LNCaP clone FGC (cell line): Measurements from ENCODE around the gene DIS3L2.
"Not testable (repeated sequence)": the region's sequence is repeated elsewhere in the genome, so short reads cannot be mapped to it uniquely, and the experiment has no call there.

Experiments
- DNase-seq: peaks from one replicate; pipeline ENCODE4 v3.0.0-alpha.2; 2011; ENCODE audit warnings: low read depth
- H3K4me3 ChIP-seq: 2 replicates; pipeline ENCODE4 v1.5.1; 2011; ENCODE audit warnings: mild to moderate bottlenecking, low read depth, low read length, control low read depth
- TF ChIP-seq, protein P1 (sequence below): IDR thresholded peaks from 2 replicates; pipeline ENCODE4 v1.5.1; 2012; ENCODE audit warnings: mild to moderate bottlenecking; ENCODE audit not compliant: control insufficient read depth, insufficient read depth; ENCODE audit errors: extremely low read depth

Gene DIS3L2

DNA sequence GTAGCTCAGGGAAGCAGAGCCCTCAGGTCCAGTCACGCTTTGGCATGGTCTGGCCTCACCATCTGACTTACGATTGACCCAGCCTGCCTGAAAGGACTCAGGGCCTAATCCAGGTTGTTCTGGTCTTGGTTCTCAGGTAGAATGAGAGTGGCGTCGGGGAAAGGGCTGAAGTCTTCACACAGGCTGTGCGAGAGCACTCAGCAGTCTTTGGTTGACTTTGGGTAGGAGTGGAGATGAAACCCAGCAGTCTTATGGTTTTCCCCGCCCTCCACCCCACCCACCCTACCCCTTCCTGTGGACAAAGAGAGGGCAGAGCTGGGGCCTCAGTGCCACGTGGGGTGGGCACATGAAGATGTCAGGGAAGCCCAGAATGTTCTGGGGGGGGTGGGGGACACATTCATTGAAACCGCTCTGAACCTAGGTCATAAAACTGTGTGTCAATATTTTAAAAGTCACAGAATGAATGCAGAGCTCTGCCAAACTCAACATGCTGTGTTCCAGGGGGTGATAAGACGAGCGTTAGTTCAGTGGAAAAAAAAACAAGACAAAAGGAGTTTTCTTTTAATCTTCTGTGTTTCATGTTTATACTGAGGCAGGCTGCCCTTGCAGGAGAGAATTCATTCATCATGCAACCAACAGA, 358.4 kb downstream of the DIS3L2 start:
- TF ChIP-seq, protein P1, sequence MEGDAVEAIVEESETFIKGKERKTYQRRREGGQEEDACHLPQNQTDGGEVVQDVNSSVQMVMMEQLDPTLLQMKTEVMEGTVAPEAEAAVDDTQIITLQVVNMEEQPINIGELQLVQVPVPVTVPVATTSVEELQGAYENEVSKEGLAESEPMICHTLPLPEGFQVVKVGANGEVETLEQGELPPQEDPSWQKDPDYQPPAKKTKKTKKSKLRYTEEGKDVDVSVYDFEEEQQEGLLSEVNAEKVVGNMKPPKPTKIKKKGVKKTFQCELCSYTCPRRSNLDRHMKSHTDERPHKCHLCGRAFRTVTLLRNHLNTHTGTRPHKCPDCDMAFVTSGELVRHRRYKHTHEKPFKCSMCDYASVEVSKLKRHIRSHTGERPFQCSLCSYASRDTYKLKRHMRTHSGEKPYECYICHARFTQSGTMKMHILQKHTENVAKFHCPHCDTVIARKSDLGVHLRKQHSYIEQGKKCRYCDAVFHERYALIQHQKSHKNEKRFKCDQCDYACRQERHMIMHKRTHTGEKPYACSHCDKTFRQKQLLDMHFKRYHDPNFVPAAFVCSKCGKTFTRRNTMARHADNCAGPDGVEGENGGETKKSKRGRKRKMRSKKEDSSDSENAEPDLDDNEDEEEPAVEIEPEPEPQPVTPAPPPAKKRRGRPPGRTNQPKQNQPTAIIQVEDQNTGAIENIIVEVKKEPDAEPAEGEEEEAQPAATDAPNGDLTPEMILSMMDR = no peak
- peak; percentile 79 for DNase-seq
- H3K4me3 ChIP-seq = no peak overlapping the region

DNA sequence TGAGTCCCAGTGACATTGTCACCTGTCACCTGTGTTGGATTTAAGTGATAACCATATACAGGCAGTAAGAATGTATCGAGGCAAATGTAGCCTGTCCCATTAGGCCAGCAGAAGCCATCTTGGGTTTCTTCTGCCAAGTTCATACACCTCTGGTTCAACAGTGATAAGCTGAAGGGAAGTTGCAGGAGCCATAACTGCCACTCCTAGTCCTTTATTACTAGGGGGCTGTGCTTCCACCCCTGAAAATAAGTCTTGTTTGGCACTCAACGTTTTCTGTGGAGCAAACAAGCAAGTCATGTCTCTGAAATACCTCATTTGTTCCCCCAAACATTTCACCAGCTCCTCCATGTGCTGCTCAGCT, 358.9 kb downstream of the DIS3L2 start:
- H3K4me3 ChIP-seq = no peak overlapping the region
- TF ChIP-seq, protein P1 = no peak
- no peak for DNase-seq

DNA sequence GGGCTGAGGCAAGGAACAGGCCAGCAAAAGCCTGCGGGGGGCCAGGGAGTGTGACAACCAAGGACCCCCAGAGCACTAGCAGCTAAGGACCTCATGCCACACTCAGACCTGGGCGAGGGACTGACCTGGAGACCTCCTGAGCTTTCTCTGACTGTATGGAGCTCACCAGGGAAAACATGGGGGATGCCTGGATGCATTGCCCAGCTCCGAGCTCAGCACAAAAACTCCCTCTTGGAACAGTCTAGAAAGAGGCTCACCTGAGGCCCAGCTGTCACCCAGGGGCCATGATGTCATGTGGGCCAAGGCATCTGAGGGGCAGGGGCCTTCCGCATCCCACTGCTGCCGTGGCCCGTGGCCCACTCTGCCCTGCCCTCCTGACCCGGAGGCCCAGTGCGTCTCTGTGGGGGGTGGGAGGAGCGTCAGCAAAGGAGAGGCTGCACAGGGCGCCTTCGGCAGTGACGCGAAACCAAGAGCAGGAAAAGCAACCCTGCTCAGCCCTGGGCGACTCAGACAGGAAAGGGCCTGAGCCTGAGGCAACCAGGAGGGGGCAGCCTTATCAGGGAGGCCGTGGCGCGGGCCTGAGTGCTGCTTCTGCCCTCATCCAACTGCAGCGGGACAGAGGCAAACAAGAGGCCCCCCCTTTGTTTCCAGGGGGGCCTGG, 359.8 kb downstream of the DIS3L2 start:
- TF ChIP-seq, protein P1 = no peak
- no peak overlapping the region for H3K4me3 ChIP-seq
- no peak for DNase-seq

DNA sequence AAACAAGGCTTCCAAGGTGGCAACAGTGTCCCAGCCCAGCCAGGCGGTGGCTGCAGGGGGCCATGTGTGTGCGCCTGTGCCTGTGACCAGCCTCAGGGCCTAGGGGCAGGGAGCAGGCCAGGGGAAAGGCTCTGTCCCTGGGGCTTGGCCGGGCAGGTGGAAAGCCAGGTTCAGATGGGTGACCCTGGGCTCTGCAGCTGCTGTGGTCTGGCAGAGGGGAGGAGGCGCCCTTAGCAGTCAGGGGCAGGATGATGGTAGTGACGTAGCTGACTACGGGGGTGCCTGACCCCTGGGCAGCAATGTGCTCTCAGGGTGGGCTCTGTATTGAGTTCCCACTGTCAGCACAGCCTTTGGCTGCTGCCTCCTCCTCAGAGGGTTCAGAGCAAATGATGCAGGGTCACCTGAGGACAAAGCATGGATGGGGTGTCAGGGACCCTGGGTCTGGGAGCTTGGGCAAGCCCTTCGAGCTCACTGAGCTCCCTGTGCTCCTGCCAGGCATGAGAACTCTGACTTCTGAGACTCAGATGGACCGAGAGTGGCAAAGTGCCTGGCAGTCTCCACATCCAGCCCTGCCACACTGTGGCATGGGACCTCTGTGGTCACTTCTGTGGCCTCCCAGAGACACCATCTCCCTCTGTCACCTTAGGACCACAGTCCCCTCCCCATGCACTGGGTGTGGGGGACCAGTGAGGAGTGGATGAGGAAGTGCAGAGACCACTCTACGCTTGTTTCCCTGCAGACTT, 360.5 kb downstream of the DIS3L2 start:
- TF ChIP-seq, protein P1 = no peak
- no peak overlapping the region for H3K4me3 ChIP-seq
- DNase-seq = no peak

DNA sequence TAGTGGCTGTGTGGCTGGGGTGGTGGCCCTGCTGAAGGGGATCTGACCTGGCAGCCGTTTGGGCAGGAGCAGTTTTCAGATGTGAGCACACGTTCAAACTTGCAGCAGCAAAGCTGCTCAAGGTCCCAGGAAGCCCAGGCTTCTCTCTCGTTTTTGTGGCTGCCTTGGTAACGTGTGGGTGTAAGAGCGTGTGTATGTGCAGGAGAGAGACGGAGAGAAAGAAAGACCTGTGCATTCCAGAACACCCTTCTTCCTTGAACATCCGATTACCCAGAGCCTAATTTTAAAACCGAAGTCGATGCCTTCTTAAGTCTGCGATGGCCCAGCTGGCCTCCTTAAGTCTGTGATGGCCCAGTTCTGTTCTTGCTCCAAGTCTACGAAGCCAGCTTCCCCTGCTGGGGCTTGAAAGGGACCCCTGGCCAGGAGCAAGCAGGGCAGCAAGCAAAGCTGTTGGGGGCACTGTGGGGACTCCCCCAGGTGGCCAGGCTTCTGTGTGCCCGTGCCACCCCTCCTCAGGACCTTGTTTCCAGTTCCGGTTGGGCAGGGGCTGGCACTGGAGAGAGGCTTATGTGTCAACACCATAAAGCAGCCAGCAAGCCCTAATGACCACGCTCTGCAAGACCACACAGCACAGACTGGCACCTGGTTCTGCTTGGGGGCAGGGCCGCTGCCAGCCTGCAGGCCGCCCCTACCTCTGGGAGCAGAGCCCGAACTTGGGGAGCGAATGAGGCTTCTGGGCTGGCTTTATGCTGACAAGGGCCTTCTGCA, 361.2 kb downstream of the DIS3L2 start:
- no peak for DNase-seq
- TF ChIP-seq, protein P1 = no peak
- H3K4me3 ChIP-seq = no peak overlapping the region

DNA sequence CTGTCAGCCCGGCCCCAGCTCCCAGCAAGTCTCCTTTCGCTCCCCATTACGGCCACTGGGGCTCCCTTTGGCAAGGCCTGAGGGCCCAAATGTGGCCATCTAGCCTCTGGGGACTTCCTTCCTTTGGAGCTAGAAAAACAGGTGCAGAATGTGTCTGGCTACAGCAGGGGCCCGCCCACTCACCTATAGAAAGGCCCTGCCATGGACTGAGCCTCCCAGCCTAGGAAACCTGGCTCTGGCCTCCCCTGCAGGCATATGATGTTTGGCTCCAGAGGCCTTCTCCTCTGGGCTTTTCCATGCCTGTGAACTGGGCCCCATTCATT, 361.8 kb downstream of the DIS3L2 start:
- no peak overlapping the region for H3K4me3 ChIP-seq
- no peak for DNase-seq
- TF ChIP-seq, protein P1 = no peak

DNA sequence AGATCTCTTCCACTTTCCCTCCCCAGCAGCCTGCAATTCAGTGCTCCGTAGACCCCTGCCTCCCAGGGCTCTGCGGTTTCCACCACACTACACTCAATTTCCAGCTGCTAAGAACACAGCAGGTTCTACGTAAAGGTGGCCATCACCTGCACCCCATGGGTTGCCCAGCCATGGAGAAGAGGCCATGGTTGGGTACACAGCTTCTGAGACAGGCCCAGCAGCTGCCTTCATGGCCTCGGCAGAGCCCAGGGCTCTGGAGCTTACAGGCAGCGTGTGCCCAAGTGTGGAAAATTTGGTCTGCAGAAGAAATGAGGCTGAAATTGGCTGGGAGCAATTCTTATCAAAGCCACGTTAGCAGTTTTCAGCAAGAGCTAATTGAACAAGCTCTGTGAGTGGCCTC, 362.5 kb downstream of the DIS3L2 start:
- H3K4me3 ChIP-seq, DNase-seq: not testable (repeated sequence)
